Loucy (cell line): ENCODE results near the gene GALM.

Source experiments
- EZH2phosphoT487 ChIP-seq: fragments of 200-600 bp; IDR thresholded peaks from 2 replicates; pipeline ENCODE4 v1.6.1; 2018; ENCODE audit warnings: antibody characterized with exemption, mild to moderate bottlenecking, moderate library complexity, borderline replicate concordance
- TF ChIP-seq, protein P1 (sequence below): fragments of 200-600 bp; sonication (generic); conservative IDR thresholded peaks from 2 replicates; pipeline ENCODE4 v1.5.1; 2014; ENCODE audit warnings: mild to moderate bottlenecking, antibody characterized with exemption, low read length

DNA sequence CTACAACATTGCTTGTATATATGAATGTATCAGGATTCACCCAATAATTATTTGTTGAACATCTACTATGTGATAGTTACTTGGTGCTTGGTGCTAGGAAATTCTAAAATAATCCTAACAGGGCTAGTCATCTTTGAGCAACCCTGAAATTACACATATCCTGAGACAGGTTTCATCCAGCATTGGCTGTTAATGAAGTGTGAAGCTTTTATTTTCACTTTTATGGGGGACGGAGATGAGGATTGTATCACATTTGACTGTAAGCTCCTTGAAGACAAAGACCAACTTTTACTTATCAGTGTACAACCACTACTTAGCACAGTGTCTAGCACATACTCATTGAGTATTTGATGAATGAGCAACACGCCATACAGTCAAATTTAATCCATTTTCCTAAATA is 6.8 kb upstream of the GALM start:
- TF ChIP-seq, protein P1, sequence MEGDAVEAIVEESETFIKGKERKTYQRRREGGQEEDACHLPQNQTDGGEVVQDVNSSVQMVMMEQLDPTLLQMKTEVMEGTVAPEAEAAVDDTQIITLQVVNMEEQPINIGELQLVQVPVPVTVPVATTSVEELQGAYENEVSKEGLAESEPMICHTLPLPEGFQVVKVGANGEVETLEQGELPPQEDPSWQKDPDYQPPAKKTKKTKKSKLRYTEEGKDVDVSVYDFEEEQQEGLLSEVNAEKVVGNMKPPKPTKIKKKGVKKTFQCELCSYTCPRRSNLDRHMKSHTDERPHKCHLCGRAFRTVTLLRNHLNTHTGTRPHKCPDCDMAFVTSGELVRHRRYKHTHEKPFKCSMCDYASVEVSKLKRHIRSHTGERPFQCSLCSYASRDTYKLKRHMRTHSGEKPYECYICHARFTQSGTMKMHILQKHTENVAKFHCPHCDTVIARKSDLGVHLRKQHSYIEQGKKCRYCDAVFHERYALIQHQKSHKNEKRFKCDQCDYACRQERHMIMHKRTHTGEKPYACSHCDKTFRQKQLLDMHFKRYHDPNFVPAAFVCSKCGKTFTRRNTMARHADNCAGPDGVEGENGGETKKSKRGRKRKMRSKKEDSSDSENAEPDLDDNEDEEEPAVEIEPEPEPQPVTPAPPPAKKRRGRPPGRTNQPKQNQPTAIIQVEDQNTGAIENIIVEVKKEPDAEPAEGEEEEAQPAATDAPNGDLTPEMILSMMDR, result no peak
- no peak for TF ChIP-seq EZH2phosphoT487
